ENCODE measurements around the gene FGF7.

DNA sequence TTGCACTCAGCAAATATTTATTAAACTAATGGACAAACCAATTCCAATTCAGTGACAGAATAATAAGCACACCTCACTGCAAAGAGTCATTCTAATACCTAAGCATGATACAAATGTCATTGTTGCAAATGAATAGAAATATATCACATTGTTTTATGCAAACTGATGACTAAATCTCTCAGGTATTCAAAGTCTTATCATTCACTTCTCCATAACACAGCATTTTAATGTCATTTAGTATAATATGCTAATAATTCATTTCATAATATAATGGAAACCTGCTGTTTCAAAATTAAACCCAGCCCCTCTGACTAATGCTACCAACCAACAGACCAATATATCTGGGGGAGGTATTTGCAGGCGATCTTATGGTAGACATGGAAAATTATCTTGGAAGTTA lies 71.8 kb downstream of the FGF7 start:
- TF ChIP-seq, protein P1, sequence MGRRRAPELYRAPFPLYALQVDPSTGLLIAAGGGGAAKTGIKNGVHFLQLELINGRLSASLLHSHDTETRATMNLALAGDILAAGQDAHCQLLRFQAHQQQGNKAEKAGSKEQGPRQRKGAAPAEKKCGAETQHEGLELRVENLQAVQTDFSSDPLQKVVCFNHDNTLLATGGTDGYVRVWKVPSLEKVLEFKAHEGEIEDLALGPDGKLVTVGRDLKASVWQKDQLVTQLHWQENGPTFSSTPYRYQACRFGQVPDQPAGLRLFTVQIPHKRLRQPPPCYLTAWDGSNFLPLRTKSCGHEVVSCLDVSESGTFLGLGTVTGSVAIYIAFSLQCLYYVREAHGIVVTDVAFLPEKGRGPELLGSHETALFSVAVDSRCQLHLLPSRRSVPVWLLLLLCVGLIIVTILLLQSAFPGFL (CRISPR knock-in tag; IDR thresholded peaks at IDR 0.05; ENCODE audit: borderline replicate concordance): no peak
- TF ChIP-seq, protein P2, sequence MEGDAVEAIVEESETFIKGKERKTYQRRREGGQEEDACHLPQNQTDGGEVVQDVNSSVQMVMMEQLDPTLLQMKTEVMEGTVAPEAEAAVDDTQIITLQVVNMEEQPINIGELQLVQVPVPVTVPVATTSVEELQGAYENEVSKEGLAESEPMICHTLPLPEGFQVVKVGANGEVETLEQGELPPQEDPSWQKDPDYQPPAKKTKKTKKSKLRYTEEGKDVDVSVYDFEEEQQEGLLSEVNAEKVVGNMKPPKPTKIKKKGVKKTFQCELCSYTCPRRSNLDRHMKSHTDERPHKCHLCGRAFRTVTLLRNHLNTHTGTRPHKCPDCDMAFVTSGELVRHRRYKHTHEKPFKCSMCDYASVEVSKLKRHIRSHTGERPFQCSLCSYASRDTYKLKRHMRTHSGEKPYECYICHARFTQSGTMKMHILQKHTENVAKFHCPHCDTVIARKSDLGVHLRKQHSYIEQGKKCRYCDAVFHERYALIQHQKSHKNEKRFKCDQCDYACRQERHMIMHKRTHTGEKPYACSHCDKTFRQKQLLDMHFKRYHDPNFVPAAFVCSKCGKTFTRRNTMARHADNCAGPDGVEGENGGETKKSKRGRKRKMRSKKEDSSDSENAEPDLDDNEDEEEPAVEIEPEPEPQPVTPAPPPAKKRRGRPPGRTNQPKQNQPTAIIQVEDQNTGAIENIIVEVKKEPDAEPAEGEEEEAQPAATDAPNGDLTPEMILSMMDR (IDR thresholded peaks at IDR 0.05): no peak
- TF ChIP-seq FOXK1 (CRISPR knock-in tag; IDR thresholded peaks at IDR 0.05) (no peak), NFYB (CRISPR knock-in tag; conservative IDR thresholded peaks at IDR 0.05; ENCODE audit: low read depth) (no peak), MYBL2 (CRISPR knock-in tag; IDR thresholded peaks at IDR 0.05) (no peak), NR3C1 (CRISPR knock-in tag; conservative IDR thresholded peaks at IDR 0.05; ENCODE audit: low read depth) (no peak), SP1 (CRISPR knock-in tag; conservative IDR thresholded peaks at IDR 0.05) (no peak), NR2C2 (CRISPR knock-in tag; IDR thresholded peaks at IDR 0.05) (no peak)
- TF ChIP-seq, protein P3, sequence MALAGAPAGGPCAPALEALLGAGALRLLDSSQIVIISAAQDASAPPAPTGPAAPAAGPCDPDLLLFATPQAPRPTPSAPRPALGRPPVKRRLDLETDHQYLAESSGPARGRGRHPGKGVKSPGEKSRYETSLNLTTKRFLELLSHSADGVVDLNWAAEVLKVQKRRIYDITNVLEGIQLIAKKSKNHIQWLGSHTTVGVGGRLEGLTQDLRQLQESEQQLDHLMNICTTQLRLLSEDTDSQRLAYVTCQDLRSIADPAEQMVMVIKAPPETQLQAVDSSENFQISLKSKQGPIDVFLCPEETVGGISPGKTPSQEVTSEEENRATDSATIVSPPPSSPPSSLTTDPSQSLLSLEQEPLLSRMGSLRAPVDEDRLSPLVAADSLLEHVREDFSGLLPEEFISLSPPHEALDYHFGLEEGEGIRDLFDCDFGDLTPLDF (CRISPR knock-in tag; IDR thresholded peaks at IDR 0.05): no peak

Data from WTC11 (cell line).